ENCODE results near the gene DOK3. TPM values are rescaled to one million over a fixed set of nuclear protein-coding genes. Genes with fewer than 3 reads are reported as not detected.

The DOK3 gene
- total and polyA plus RNA-seq, 2 donors (not counting 3 experiments of a cell fraction or from before 2014, with no cell fraction given) = 4.8 to 5.3 TPM

DNA sequence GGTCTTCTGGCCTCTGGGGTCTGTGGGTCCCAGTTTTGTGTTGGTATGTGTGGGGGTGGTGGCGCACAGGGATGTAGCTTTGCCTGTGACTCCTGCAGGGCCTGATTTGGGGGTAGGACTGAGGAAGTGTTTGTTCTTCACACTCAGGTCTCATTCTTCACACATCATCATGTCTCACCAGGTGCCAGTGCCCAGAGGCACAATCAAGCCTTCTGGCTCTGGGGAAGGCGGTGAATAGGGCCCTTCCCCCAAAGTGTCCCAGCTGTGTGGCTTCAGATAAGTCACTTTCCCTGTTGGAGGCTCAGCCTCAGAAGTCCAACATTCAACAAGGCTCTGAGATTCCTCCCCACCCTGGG lies 41.3 kb downstream of the DOK3 start:
- intact Hi-C loops (cut with micrococcal nuclease) = no loop called here
- no peak for FAIRE-seq
- peaks cover 16 to 34% of the 10 kb centered on the region in 2 experiments for H3K36me3 ChIP-seq (ENCODE audit: control insufficient read depth in 2 of 2, extremely low read depth in 1 of 2, insufficient read depth in 2 of 2, low read length in 2 of 2)
- H3K4me2 ChIP-seq (ENCODE audit: insufficient read depth, low read length) = no peak overlapping the region
- H2AFZ ChIP-seq (ENCODE audit: low read depth, low read length) = no peak overlapping the region
- H3K27me3 ChIP-seq (ENCODE audit: control insufficient read depth in 2 of 2, insufficient read depth in 2 of 2, low read length in 2 of 2) = no peaks in the 10 kb centered on the region
- H3K4me3 ChIP-seq (replicated peaks in 1 of 3; ENCODE audit: insufficient read depth in 1 of 3, low read depth in 1 of 3, low read length in 3 of 3) = no peak overlapping the region
- peaks cover 49% of the 10 kb centered on the region for H3K79me2 ChIP-seq (ENCODE audit: control insufficient read depth, insufficient read depth, low read length)
- H4K20me1 ChIP-seq (replicated peaks; ENCODE audit: control insufficient read depth, extremely low read depth, insufficient read depth, low read length) = no peaks in the 10 kb centered on the region
- DNase-seq (ENCODE audit: low read depth, low spot score) = no peak
- TF ChIP-seq POLR2AphosphoS5 (IDR thresholded peaks at IDR 0.05; ENCODE audit: insufficient read depth, low read depth, low read length) = no peak
- BruUV-seq (replicated peaks) = no TSS peak
- no peaks in the 10 kb centered on the region for H3K9me1 ChIP-seq (replicated peaks; ENCODE audit: control insufficient read depth, extremely low read depth, insufficient read depth, low read length)
- no peaks in the 10 kb centered on the region for H3K9me3 ChIP-seq (replicated peaks; ENCODE audit: control insufficient read depth, insufficient read depth, low read length)
- H3K4me1 ChIP-seq (ENCODE audit: control insufficient read depth, extremely low read depth, insufficient read depth, low read length) = peaks cover 32% of the 10 kb centered on the region
- no peak overlapping the region for H3K9ac ChIP-seq (replicated peaks; ENCODE audit: extremely low read depth, insufficient read depth, low read length)
- POLR2A ChIA-PET = no interaction called here
- CTCF ChIA-PET = interaction anchor here (1.0 kb wide), 1 partner anchor 13 kb away, joined by 7 read pairs; no protein-coding TSS in a partner anchor
- no peak overlapping the region for H3K27ac ChIP-seq (ENCODE audit: insufficient read depth, low read depth, low read length)
- dilution Hi-C loops (cut with MboI; ENCODE audit: extremely low pct_ligation_motif_present, low sequenced_read_pairs) = no loop called here

DNA sequence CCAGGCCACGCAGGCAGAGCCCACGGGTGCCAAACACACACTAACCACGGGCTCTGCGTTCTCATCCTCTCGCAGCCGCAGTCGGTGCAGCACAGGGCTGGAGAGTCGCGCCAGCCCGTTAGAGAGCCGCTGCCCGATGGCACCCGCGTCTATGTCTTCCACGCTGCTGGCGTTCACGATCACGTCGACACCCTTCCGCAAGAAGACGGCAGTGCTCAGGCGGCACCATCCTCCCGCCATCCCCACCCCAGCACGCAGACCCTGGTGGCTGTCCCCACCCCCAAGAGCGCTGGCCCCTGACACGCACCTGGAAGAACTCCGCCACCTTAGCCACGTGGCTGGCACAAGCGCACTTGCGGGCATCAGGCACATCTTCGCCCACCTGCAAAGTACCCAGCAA lies 42.2 kb downstream of the DOK3 start:
- Histone ChIP-seq H3K4me3 (replicated peaks in 1 of 3; ENCODE audit: insufficient read depth in 1 of 3, low read depth in 1 of 3, low read length in 3 of 3) (no peak overlapping the region), H3K4me2 (ENCODE audit: insufficient read depth, low read length) (no peak overlapping the region), H3K27me3 (ENCODE audit: control insufficient read depth in 2 of 2, insufficient read depth in 2 of 2, low read length in 2 of 2) (no peaks in the 10 kb centered on the region), H3K4me1 (ENCODE audit: control insufficient read depth, extremely low read depth, insufficient read depth, low read length) (peaks cover 38% of the 10 kb centered on the region), H2AFZ (ENCODE audit: low read depth, low read length) (no peak overlapping the region), H3K27ac (ENCODE audit: insufficient read depth, low read depth, low read length) (no peak overlapping the region), H3K9me3 (replicated peaks; ENCODE audit: control insufficient read depth, insufficient read depth, low read length) (no peaks in the 10 kb centered on the region), H3K9ac (replicated peaks; ENCODE audit: extremely low read depth, insufficient read depth, low read length) (no peak overlapping the region), H3K36me3 (ENCODE audit: control insufficient read depth in 2 of 2, extremely low read depth in 1 of 2, insufficient read depth in 2 of 2, low read length in 2 of 2) (peaks cover 16 to 34% of the 10 kb centered on the region in 2 experiments), H3K9me1 (replicated peaks; ENCODE audit: control insufficient read depth, extremely low read depth, insufficient read depth, low read length) (no peaks in the 10 kb centered on the region), H3K79me2 (ENCODE audit: control insufficient read depth, insufficient read depth, low read length) (peaks cover 44% of the 10 kb centered on the region), H4K20me1 (replicated peaks; ENCODE audit: control insufficient read depth, extremely low read depth, insufficient read depth, low read length) (no peaks in the 10 kb centered on the region)
- DNase-seq (ENCODE audit: low read depth, low spot score) (no peak), FAIRE-seq (no peak)
- POLR2A ChIA-PET = no interaction called here
- dilution Hi-C loops (cut with MboI; ENCODE audit: extremely low pct_ligation_motif_present, low sequenced_read_pairs) (no loop called here), intact Hi-C loops (cut with micrococcal nuclease) (no loop called here)
- TSS peak; percentile 4 for BruUV-seq (replicated peaks)
- TF ChIP-seq, protein P1, sequence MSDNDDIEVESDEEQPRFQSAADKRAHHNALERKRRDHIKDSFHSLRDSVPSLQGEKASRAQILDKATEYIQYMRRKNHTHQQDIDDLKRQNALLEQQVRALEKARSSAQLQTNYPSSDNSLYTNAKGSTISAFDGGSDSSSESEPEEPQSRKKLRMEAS (IDR thresholded peaks at IDR 0.05; ENCODE audit: insufficient read depth, insufficient read length) = no peak
- TF ChIP-seq, protein P2, sequence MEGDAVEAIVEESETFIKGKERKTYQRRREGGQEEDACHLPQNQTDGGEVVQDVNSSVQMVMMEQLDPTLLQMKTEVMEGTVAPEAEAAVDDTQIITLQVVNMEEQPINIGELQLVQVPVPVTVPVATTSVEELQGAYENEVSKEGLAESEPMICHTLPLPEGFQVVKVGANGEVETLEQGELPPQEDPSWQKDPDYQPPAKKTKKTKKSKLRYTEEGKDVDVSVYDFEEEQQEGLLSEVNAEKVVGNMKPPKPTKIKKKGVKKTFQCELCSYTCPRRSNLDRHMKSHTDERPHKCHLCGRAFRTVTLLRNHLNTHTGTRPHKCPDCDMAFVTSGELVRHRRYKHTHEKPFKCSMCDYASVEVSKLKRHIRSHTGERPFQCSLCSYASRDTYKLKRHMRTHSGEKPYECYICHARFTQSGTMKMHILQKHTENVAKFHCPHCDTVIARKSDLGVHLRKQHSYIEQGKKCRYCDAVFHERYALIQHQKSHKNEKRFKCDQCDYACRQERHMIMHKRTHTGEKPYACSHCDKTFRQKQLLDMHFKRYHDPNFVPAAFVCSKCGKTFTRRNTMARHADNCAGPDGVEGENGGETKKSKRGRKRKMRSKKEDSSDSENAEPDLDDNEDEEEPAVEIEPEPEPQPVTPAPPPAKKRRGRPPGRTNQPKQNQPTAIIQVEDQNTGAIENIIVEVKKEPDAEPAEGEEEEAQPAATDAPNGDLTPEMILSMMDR (IDR thresholded peaks at IDR 0.05; ENCODE audit: extremely low read depth in 1 of 2, insufficient read depth in 1 of 2, low read depth in 1 of 2, low read length in 2 of 2) = no peak
- no peak for TF ChIP-seq EZH2 (IDR thresholded peaks at IDR 0.05; ENCODE audit: borderline replicate concordance, low read depth, low read length, severe bottlenecking)
- CTCF ChIA-PET = interaction anchor here (0.7 to 1.0 kb wide), 2 partner anchors 10 to 12 kb away, joined by 3 to 7 read pairs; no protein-coding TSS in a partner anchor
